Cardiac muscle cell (in vitro differentiated cells and primary cell): ENCODE measurements around the gene CSNK1G3. TPM values are rescaled to one million over a fixed set of nuclear protein-coding genes. Genes with fewer than 3 reads are reported as not detected.
"Not testable (repeated sequence)": the region's sequence is repeated elsewhere in the genome, so short reads cannot be mapped to it uniquely, and the experiment has no call there.

Source experiments
- DNase-seq, 2 donors: peaks; one replicate each; pipeline versions ENCODE4 v3.0.0 to v3.0.0-alpha.2; 2010 to 2017; ENCODE audit warnings: low read depth in 1 of 2, low spot score in 1 of 2
- H3K27ac ChIP-seq: fragments of 200-600 bp; sonication (generic); 2 replicates; pipeline ENCODE4 v1.5.1; 2016
- H3K27me3 ChIP-seq: fragments of 200-600 bp; sonication (generic); 2 replicates; pipeline ENCODE4 v1.6.0; 2016; ENCODE audit warnings: control low read depth
- H3K36me3 ChIP-seq: fragments of 200-600 bp; sonication (generic); 2 replicates; pipeline ENCODE4 v1.5.1; 2016; ENCODE audit warnings: control low read depth
- H3K4me1 ChIP-seq: fragments of 200-600 bp; sonication (generic); 2 replicates; pipeline ENCODE4 v1.8.1; 2017; ENCODE audit warnings: low read depth, mild to moderate bottlenecking, mixed run types
- H3K4me3 ChIP-seq: fragments of 200-600 bp; sonication (generic); 2 replicates; pipeline ENCODE4 v1.5.1; 2016; ENCODE audit warnings: mild to moderate bottlenecking
- H3K9me3 ChIP-seq: fragments of 200-600 bp; sonication (generic); 2 replicates; pipeline ENCODE4 v1.5.1; 2017; ENCODE audit warnings: low read depth, mild to moderate bottlenecking, control low read depth
- CTCF ChIP-seq: IDR thresholded peaks from 2 replicates; pipeline ENCODE4 v1.5.1; 2012; ENCODE audit warnings: low read depth, mild to moderate bottlenecking, low read length
- polyA plus RNA-seq: library from polyadenylated mRNA; unstranded; fragments of >200 nt; fragmentation: Nextera tagmentation; extraction: Ambion mirVana; gene quantifications from 2 replicates; pipeline ENCODE4 v1.2.1, GENCODE V29; 2016
- total RNA-seq: library from RNA; depleted of rRNA; stranded (reverse); fragments of >200 nt; gene quantifications from 2 replicates; pipeline ENCODE4 v1.2.3, GENCODE V29; 2016

The CSNK1G3 gene
- total RNA-seq (33.4 and 36.0 TPM in 2 replicates), polyA plus RNA-seq (22.1 and 37.8 TPM in 2 replicates)

GRCh38 chr5:123511648-123512605, at the start of gene CSNK1G3:
Gene CSNK1G3, plus strand, starts transcription at chr5:123512177. Its CDS starts 33,487 bp downstream, at chr5:123545664.
- Histone ChIP-seq H3K4me1 (peaks cover 6% of the 10 kb centered on the region), H3K27ac (peak within 1 kb of the TSS; percentile 98), H3K4me3 (peak within 1 kb of the TSS; percentile 75), H3K27me3 (no peaks in the 10 kb centered on the region), H3K9me3 (no peaks in the 10 kb centered on the region), H3K36me3 (no peaks in the 10 kb centered on the region)
- peak; percentile 97 to 99 for DNase-seq
- no peak for TF ChIP-seq CTCF

- not testable (repeated sequence) for H3K9me3 ChIP-seq, H3K27ac ChIP-seq, DNase-seq, H3K4me1 ChIP-seq, H3K4me3 ChIP-seq, H3K27me3 ChIP-seq, H3K36me3 ChIP-seq
These were observed 45.1 kb upstream of the CSNK1G3 start for GRCh38 chr5:123466839-123467238.

- no peak overlapping the region for H3K4me3 ChIP-seq
- no peak for DNase-seq
- H3K27ac ChIP-seq: no peak overlapping the region
- H3K36me3 ChIP-seq: no peaks in the 10 kb centered on the region
- H3K4me1 ChIP-seq: no peaks in the 10 kb centered on the region
- H3K27me3 ChIP-seq: no peaks in the 10 kb centered on the region
- TF ChIP-seq CTCF: no peak
- no peaks in the 10 kb centered on the region for H3K9me3 ChIP-seq
These were observed 40.6 kb upstream of the CSNK1G3 start for GRCh38 chr5:123471385-123471784.

- TF ChIP-seq CTCF: no peak
- Histone ChIP-seq H3K27ac (peak overlapping the region; percentile 48), H3K4me1 (no peaks in the 10 kb centered on the region), H3K4me3 (no peak overlapping the region), H3K36me3 (no peaks in the 10 kb centered on the region), H3K27me3 (no peaks in the 10 kb centered on the region), H3K9me3 (no peaks in the 10 kb centered on the region)
- peak; percentile 19 to 28 for DNase-seq
These were observed 39.6 kb upstream of the CSNK1G3 start for GRCh38 chr5:123472150-123472924.

GRCh38 chr5:123474228-123474627, 37.7 kb upstream of the CSNK1G3 start:
- Histone ChIP-seq H3K27me3 (no peaks in the 10 kb centered on the region), H3K27ac (no peak overlapping the region), H3K9me3 (no peaks in the 10 kb centered on the region), H3K4me1 (no peaks in the 10 kb centered on the region), H3K4me3 (no peak overlapping the region), H3K36me3 (no peaks in the 10 kb centered on the region)
- no peak for TF ChIP-seq CTCF
- no peak for DNase-seq
